Measurements from ENCODE around the gene PGD. TPM values are rescaled to one million over a fixed set of nuclear protein-coding genes. Genes with fewer than 3 reads are reported as not detected.
"Not testable (repeated sequence)": the region's sequence is repeated elsewhere in the genome, so short reads cannot be mapped to it uniquely, and the experiment has no call there.

PGD gene
- total RNA-seq, 1 donor from 2014 or later, result 199 TPM

DNA sequence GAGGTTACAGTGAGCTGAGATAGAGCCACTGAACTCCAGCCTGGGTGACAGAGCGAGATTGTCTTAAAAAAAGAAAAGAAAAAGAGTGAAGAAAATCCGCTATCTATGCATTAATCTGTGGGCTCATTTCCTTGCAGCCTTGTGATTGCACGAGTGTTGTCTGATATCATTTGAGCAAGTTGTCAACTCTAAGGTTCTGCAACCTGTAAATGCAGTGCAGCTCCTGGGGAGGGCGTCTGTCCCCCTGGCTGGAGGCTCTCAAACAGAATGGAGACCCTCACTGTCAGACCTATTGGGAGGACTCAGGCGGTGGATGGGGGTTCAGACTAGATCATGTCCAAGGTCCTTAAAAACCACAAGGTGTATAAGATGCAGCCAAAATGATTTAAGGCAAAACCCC lies 57.2 kb downstream of the PGD start:
- Mint-ChIP-seq H3K9me3 (ENCODE audit: unreplicated experiment) (no peaks in the 10 kb centered on the region), H3K4me1 (ENCODE audit: unreplicated experiment) (peaks cover 29% of the 10 kb centered on the region), H3K27me3 (ENCODE audit: unreplicated experiment) (no peaks in the 10 kb centered on the region), H3K4me3 (ENCODE audit: unreplicated experiment) (no peak overlapping the region), H3K36me3 (ENCODE audit: unreplicated experiment) (no peaks in the 10 kb centered on the region), H3K27ac (ENCODE audit: unreplicated experiment) (no peak overlapping the region)
- DNase-seq (ENCODE audit: extremely low spot score, unreplicated experiment), result no peak
- TF ChIP-seq CTCF (IDR thresholded peaks at IDR 0.05), result no peak

GRCh38 chr1:10456661-10457060 lies 57.8 kb downstream of the PGD start:
- Mint-ChIP-seq H3K27me3 (ENCODE audit: unreplicated experiment) (no peaks in the 10 kb centered on the region), H3K4me1 (ENCODE audit: unreplicated experiment) (peaks cover 23% of the 10 kb centered on the region), H3K27ac (ENCODE audit: unreplicated experiment) (no peak overlapping the region), H3K9me3 (ENCODE audit: unreplicated experiment) (no peaks in the 10 kb centered on the region), H3K4me3 (ENCODE audit: unreplicated experiment) (no peak overlapping the region), H3K36me3 (ENCODE audit: unreplicated experiment) (peaks cover 5% of the 10 kb centered on the region)
- TF ChIP-seq CTCF (IDR thresholded peaks at IDR 0.05), result no peak
- DNase-seq (ENCODE audit: extremely low spot score, unreplicated experiment), result no peak

DNA sequence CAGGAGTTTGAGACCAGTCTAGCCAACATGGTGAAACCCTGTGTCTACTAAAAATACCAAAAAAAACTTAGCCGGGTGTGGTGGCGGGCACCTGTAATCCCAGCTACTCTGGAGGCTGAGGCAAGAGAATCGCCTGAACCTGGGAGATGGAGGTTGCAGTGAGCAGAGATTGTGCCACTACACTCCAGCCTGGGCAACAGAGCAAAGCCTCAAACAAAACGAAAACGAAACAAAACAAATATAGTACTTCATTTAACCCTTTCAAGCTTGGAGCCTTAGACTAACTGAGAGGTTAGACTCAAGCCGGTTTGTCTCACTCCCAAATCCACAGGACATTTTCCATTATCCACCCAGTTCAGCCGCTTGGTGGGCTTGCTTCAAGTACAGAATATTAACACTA lies 58.6 kb downstream of the PGD start:
- not testable (repeated sequence) for DNase-seq (ENCODE audit: extremely low spot score, unreplicated experiment); H3K27me3 Mint-ChIP-seq (ENCODE audit: unreplicated experiment); H3K27ac Mint-ChIP-seq (ENCODE audit: unreplicated experiment); H3K9me3 Mint-ChIP-seq (ENCODE audit: unreplicated experiment); H3K36me3 Mint-ChIP-seq (ENCODE audit: unreplicated experiment); H3K4me3 Mint-ChIP-seq (ENCODE audit: unreplicated experiment)
- H3K4me1 Mint-ChIP-seq (ENCODE audit: unreplicated experiment), result peaks cover 18% of the 10 kb centered on the region

- Mint-ChIP-seq H3K4me1 (ENCODE audit: unreplicated experiment) (peaks cover 14% of the 10 kb centered on the region), H3K9me3 (ENCODE audit: unreplicated experiment) (no peaks in the 10 kb centered on the region)
- TF ChIP-seq CTCF (IDR thresholded peaks at IDR 0.05), result no peak
Measured at GRCh38 chr1:10457875-10458274, 59.0 kb downstream of the PGD start.

DNA sequence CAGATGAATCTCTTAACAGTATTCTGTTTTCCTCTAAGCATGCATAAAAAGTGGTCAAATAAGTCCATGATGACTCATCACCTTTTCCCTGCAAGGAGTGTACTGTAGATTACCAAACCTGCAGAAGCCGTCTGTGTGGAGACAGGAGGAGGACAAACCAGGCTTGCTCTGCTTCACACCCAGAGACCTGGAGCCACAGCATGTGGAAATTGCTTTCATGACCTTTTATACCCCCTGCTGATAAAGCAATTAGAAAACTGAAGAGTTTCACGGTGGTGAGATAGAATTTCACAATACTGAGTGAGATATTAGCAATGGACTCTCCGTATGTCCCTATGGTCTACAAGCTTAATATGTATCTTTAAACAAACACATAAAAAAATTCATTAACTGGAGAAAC lies 60.3 kb downstream of the PGD start:
- DNase-seq (ENCODE audit: extremely low spot score, unreplicated experiment), result no peak
- Mint-ChIP-seq H3K27me3 (ENCODE audit: unreplicated experiment) (no peaks in the 10 kb centered on the region), H3K36me3 (ENCODE audit: unreplicated experiment) (peaks cover 14% of the 10 kb centered on the region), H3K4me1 (ENCODE audit: unreplicated experiment) (peaks cover 14% of the 10 kb centered on the region), H3K27ac (ENCODE audit: unreplicated experiment) (peak overlapping the region; percentile 65), H3K9me3 (ENCODE audit: unreplicated experiment) (no peaks in the 10 kb centered on the region), H3K4me3 (ENCODE audit: unreplicated experiment) (no peak overlapping the region)
- TF ChIP-seq CTCF (IDR thresholded peaks at IDR 0.05), result no peak

More at GRCh38 chr1:10457875-10458274, 59.0 kb downstream of the PGD start:
- Mint-ChIP-seq H3K4me3 (ENCODE audit: unreplicated experiment) (no peak overlapping the region), H3K27ac (ENCODE audit: unreplicated experiment) (no peak overlapping the region), H3K27me3 (ENCODE audit: unreplicated experiment) (no peaks in the 10 kb centered on the region), H3K36me3 (ENCODE audit: unreplicated experiment) (peaks cover 9% of the 10 kb centered on the region)
- DNase-seq (ENCODE audit: extremely low spot score, unreplicated experiment), result no peak

GRCh38 chr1:10467078-10467477 lies 68.2 kb downstream of the PGD start:
- Mint-ChIP-seq H3K27me3 (ENCODE audit: unreplicated experiment) (no peaks in the 10 kb centered on the region), H3K4me1 (ENCODE audit: unreplicated experiment) (peaks cover 9% of the 10 kb centered on the region), H3K36me3 (ENCODE audit: unreplicated experiment) (peaks cover 21% of the 10 kb centered on the region), H3K4me3 (ENCODE audit: unreplicated experiment) (no peak overlapping the region), H3K27ac (ENCODE audit: unreplicated experiment) (no peak overlapping the region), H3K9me3 (ENCODE audit: unreplicated experiment) (no peaks in the 10 kb centered on the region)
- no peak for TF ChIP-seq CTCF (IDR thresholded peaks at IDR 0.05)
- no peak for DNase-seq (ENCODE audit: extremely low spot score, unreplicated experiment)

Measured in osteocyte (in vitro differentiated cells).